ENCODE data around the gene RBFOX1. TPM values are rescaled to one million over a fixed set of nuclear protein-coding genes. Genes with fewer than 3 reads are reported as not detected.

RBFOX1 gene
- polyA plus RNA-seq, 1 of the 3 experiments (the other 2 are of a cell fraction): not detected

- H3K36me3 ChIP-seq (replicated peaks in 1 of 2; ENCODE audit: control insufficient read depth in 1 of 2, insufficient read depth in 2 of 2, low read length in 1 of 2): no peaks in the 10 kb centered on the region
- POLR2A ChIA-PET: no interaction called here
Observed at GRCh38 chr16:7317982-7318381, 14.7 kb upstream of the RBFOX1 start.

DNA sequence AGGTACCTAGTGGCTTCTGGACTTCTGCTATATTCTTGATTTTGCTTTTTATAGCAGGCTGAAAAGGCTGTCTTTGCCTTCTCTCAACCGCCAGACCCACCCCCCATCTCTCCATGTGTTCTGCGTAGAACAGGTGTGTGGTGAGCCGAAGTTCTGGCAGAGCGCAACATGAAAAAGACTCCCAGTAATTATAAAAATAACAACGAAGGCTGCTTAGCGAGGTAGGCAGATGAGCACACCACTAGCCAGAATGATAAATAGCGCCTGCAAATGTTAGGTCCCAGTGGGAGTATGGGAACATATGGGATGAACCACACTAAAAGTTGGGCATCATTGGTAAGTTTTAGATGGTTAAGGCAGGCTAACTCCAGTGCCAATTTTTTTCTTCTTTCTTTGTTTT is 14.0 kb upstream of the RBFOX1 start:
- Histone ChIP-seq H3K27ac (ENCODE audit: low read depth in 2 of 2, low read length in 1 of 2) (no peak overlapping the region), H4K20me1 (ENCODE audit: insufficient read depth) (no peaks in the 10 kb centered on the region), H3K4me3 (ENCODE audit: low read depth in 2 of 2, low read length in 1 of 2) (no peak overlapping the region), H3K9ac (no peak overlapping the region), H3K79me2 (ENCODE audit: insufficient read depth) (no peaks in the 10 kb centered on the region), H3K36me3 (replicated peaks in 1 of 2; ENCODE audit: control insufficient read depth in 1 of 2, insufficient read depth in 2 of 2, low read length in 1 of 2) (no peaks in the 10 kb centered on the region), H3K9me3 (no peaks in the 10 kb centered on the region), H3K4me1 (ENCODE audit: control insufficient read depth in 1 of 2, insufficient read depth in 2 of 2, low read depth in 1 of 2, low read length in 1 of 2) (no peaks in the 10 kb centered on the region; a peak in 1 of 4 replicates), H3F3A (replicated peaks; ENCODE audit: insufficient read depth) (no peaks in the 10 kb centered on the region), H3K4me2 (no peak overlapping the region), H3K27me3 (ENCODE audit: insufficient read depth) (no peaks in the 10 kb centered on the region), H2AFZ (ENCODE audit: low read depth) (no peak overlapping the region), H3K9me2 (no peaks in the 10 kb centered on the region)
- ChIA-PET CTCF (no interaction called here), POLR2A (no interaction called here)
- DNase-seq: no peak
- TF ChIP-seq TEAD4 (IDR thresholded peaks at IDR 0.05; ENCODE audit: borderline replicate concordance, insufficient read depth) (no peak), EP300 (IDR thresholded peaks at IDR 0.05; ENCODE audit: borderline replicate concordance in 1 of 2, low read depth in 1 of 2, low read length in 1 of 2) (no peak), RAD21 (IDR thresholded peaks at IDR 0.05; ENCODE audit: low read length) (no peak), NRF1 (IDR thresholded peaks at IDR 0.05; ENCODE audit: low read depth, low read length) (no peak), MEF2A (IDR thresholded peaks at IDR 0.05; ENCODE audit: borderline replicate concordance, low read depth) (no peak)
- 44% methylated on average over 7 of the region's 7 CpGs for WGBS (ENCODE audit: low lambda C conversion rate)

More at GRCh38 chr16:7317982-7318381, 14.7 kb upstream of the RBFOX1 start:
- Histone ChIP-seq H3K79me2 (ENCODE audit: insufficient read depth) (no peaks in the 10 kb centered on the region), H3K27ac (ENCODE audit: low read depth in 2 of 2, low read length in 1 of 2) (no peak overlapping the region), H3K4me1 (ENCODE audit: control insufficient read depth in 1 of 2, insufficient read depth in 2 of 2, low read depth in 1 of 2, low read length in 1 of 2) (no peaks in the 10 kb centered on the region; a peak in 1 of 4 replicates), H3K9me2 (no peaks in the 10 kb centered on the region), H3K27me3 (ENCODE audit: insufficient read depth) (no peaks in the 10 kb centered on the region), H3K4me3 (ENCODE audit: low read depth in 2 of 2, low read length in 1 of 2) (no peak overlapping the region), H3K4me2 (no peak overlapping the region), H3K9ac (no peak overlapping the region), H4K20me1 (ENCODE audit: insufficient read depth) (no peaks in the 10 kb centered on the region), H2AFZ (ENCODE audit: low read depth) (no peak overlapping the region), H3K9me3 (no peaks in the 10 kb centered on the region), H3F3A (replicated peaks; ENCODE audit: insufficient read depth) (no peaks in the 10 kb centered on the region)
- 48% methylated on average over 5 of the region's 5 CpGs for WGBS (ENCODE audit: low lambda C conversion rate)
- CTCF ChIA-PET: no interaction called here
- no peak for DNase-seq
- TF ChIP-seq MEF2A (IDR thresholded peaks at IDR 0.05; ENCODE audit: borderline replicate concordance, low read depth) (no peak), RAD21 (IDR thresholded peaks at IDR 0.05; ENCODE audit: low read length) (no peak), MXI1 (IDR thresholded peaks at IDR 0.05; ENCODE audit: low read depth, low read length) (no peak), RXRA (IDR thresholded peaks at IDR 0.05; ENCODE audit: borderline replicate concordance, low read depth) (no peak), TEAD4 (IDR thresholded peaks at IDR 0.05; ENCODE audit: borderline replicate concordance, insufficient read depth) (no peak), TCF12 (IDR thresholded peaks at IDR 0.05) (no peak), PBX3 (IDR thresholded peaks at IDR 0.05) (no peak), YY1 (IDR thresholded peaks at IDR 0.05; ENCODE audit: low read depth) (no peak), EP300 (IDR thresholded peaks at IDR 0.05; ENCODE audit: borderline replicate concordance in 1 of 2, low read depth in 1 of 2, low read length in 1 of 2) (no peak), CHD2 (IDR thresholded peaks at IDR 0.05; ENCODE audit: low read length, partially characterized antibody) (no peak)
- TF ChIP-seq, protein P1, sequence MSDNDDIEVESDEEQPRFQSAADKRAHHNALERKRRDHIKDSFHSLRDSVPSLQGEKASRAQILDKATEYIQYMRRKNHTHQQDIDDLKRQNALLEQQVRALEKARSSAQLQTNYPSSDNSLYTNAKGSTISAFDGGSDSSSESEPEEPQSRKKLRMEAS (IDR thresholded peaks at IDR 0.05; ENCODE audit: low read depth): no peak

Data from SK-N-SH (cell line).